GM12865 (cell line): ENCODE data around the gene CALD1.

Source experiments
- DNase-seq: peaks from one replicate; pipeline ENCODE4 v3.0.0; 2010; ENCODE audit warnings: low read depth
- H3K4me3 ChIP-seq: 2 replicates; pipeline ENCODE4 v1.5.1; 2011; ENCODE audit warnings: mild to moderate bottlenecking, low read depth, low read length, control low read depth
- CTCF ChIP-seq: IDR thresholded peaks from 2 replicates; pipeline ENCODE4 v1.5.1; 2011; ENCODE audit warnings: low read length, control low read depth, low read depth, inconsistent platforms; ENCODE audit not compliant: insufficient read depth; ENCODE audit errors: missing control alignments

The CALD1 gene

GRCh38 chr7:134903073-134903790, 123.8 kb downstream of the CALD1 start:
- H3K4me3 ChIP-seq = no peak overlapping the region
- no peak for DNase-seq
- TF ChIP-seq CTCF = no peak

- no peak overlapping the region for H3K4me3 ChIP-seq
- DNase-seq = no peak
- no peak for TF ChIP-seq CTCF
These were observed 125.9 kb downstream of the CALD1 start for GRCh38 chr7:134905375-134905774.

DNA sequence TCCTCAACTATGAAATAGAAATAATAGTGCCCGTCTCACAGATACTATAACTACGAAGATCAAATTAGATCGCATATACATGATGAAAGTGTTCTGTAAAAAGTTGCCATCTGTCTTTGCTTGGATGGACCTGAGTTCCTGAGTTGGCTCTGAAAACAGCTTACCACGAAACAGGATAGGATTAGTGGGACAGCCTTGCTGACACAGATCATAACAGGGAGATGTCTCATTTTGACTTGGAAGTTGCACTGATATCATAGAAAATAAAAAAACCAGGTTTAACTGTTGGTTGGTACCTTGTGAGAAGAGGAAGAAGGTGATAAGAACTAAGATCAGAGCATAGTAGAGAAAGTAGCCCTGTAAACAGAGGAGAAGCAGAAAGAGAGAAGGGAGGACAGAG, 127.6 kb downstream of the CALD1 start:
- TF ChIP-seq CTCF = no peak
- no peak for DNase-seq
- H3K4me3 ChIP-seq = no peak overlapping the region

DNA sequence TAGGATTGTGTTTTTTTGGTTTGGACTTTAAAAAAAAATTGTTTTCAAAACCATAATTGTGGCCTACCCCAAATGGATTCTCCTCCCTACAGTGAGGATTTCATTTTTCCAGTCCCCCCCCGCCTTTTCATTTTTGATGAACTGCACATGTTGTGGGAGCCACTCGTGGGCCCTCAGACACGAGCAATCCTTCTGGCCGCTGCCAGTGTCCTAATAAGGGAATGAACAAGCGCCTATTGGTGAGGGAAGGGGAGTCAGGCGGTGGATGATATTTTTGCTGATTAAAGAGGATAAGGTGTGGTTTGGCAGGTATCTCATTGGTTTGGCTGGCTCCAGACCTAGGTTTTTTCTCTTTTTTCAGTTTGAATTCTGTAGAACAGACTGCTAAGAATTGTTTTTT, 128.2 kb downstream of the CALD1 start:
- H3K4me3 ChIP-seq = no peak overlapping the region
- DNase-seq = no peak
- no peak for TF ChIP-seq CTCF

DNA sequence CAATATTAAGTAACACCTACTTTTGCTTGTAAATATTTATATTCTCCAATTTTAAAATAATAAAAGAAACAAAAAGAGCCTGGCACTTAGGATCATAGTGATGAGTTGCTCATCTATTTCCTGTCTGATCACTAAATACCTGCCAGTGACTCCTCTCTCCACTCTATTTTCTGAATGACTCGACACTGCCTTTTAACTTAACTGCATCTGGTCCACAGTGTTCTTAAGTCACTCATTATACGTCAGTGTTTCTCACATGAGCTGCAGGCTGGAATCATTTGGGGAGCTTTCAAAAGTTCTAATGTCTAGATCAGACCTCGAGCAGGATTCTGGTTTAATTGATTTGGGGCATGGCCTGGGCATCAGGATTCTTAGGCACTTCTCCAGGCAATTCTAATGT, 128.9 kb downstream of the CALD1 start:
- peak; percentile 44 for DNase-seq
- no peak for TF ChIP-seq CTCF
- H3K4me3 ChIP-seq = no peak overlapping the region

DNA sequence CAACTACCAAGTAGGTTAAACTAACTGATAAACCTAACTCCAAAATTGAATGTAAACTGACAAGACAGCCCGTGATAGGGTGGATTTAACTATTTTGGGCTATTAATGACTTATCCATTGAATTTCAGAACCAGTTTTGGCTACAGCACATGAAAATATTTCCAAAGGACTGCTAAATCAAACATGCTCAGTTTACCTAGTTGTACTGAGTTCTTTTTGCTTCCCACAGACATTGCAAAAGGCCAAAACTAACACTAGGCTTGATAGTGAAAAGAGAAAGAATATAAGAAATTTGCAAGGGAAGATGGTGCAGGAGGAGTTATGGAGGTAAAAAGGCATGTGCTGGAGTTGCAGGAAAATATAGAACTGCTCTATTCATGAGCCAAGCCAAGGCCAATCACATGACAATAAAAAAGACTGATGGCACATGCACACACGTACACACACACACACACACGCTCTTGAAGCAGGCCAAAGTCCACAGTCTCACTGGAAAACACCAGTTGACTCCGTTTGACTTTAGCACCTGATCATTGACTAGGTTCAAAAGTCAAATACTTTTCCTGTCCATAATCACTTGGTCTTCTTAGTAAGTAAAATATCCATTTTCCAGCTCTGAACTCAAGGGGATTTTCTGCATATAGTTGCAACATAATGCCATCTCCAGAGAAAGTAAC, 130.9 kb downstream of the CALD1 start:
- no peak for DNase-seq
- no peak for TF ChIP-seq CTCF
- H3K4me3 ChIP-seq = no peak overlapping the region

GRCh38 chr7:134910968-134911367, 131.5 kb downstream of the CALD1 start:
- no peak for TF ChIP-seq CTCF
- H3K4me3 ChIP-seq = no peak overlapping the region
- DNase-seq = peak; percentile 42
